ENCODE data around the gene RBFOX1. TPM values are rescaled to one million over a fixed set of nuclear protein-coding genes. Genes with fewer than 3 reads are reported as not detected.

The RBFOX1 gene
- total and polyA plus RNA-seq, 10 of the 15 experiments (the other 5 are each of a cell fraction or from before 2014, with no cell fraction given), result 0.87 TPM; not detected in 9

DNA sequence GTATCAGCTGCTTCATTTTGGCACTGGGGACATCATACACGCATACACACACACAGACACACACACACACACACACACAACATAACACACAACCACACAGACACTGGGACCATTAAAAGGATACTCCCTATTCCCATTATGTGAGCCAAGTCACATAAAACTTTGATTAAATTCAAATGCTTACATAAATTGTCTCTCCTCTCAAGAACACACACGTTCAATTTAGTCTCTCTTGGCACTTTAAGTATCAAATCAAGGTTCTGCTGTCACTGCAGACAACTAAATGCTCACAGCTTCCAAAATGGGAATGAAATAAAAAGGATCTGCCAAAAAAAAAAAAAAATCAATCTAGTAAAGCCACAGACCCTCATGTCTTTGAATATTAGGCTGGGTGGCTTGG, 184.9 kb downstream of the RBFOX1 start:
- in situ Hi-C loops (cut with MboI) (no loop called here), intact Hi-C loops (cut with micrococcal nuclease; ENCODE audit: unreplicated experiment) (no loop called here)
- Histone ChIP-seq H3K9me3 (replicated peaks; ENCODE audit: control insufficient read depth, insufficient read depth, low read length) (no peaks in the 10 kb centered on the region), H3K27me3 (replicated peaks in 1 of 2; ENCODE audit: control insufficient read depth in 2 of 2, insufficient read depth in 2 of 2, low read length in 1 of 2) (no peaks in the 10 kb centered on the region), H3K27ac (ENCODE audit: control insufficient read depth, insufficient read depth) (no peak overlapping the region), H3K4me2 (ENCODE audit: control insufficient read depth, insufficient read depth) (no peak overlapping the region), H3K36me3 (ENCODE audit: control insufficient read depth in 2 of 2, insufficient read depth in 2 of 2, low read length in 1 of 2) (no peaks in the 10 kb centered on the region), H3K4me1 (ENCODE audit: control insufficient read depth, insufficient read depth, low read length) (no peaks in the 10 kb centered on the region), H3K79me2 (ENCODE audit: control insufficient read depth, insufficient read depth, low read length) (no peaks in the 10 kb centered on the region), H3K9ac (ENCODE audit: control insufficient read depth, insufficient read depth, low read length) (no peak overlapping the region), H2AFZ (ENCODE audit: control insufficient read depth, low read depth, low read length) (no peak overlapping the region), H4K20me1 (ENCODE audit: control insufficient read depth, insufficient read depth) (no peaks in the 10 kb centered on the region), H3K4me3 (no peak overlapping the region)
- FAIRE-seq (no peak), DNase-seq (ENCODE audit: low read depth, low spot score) (no peak), ATAC-seq (no peak)
- TF ChIP-seq IRF5 (IDR thresholded peaks at IDR 0.05; ENCODE audit: borderline replicate concordance), result no peak
- no peak for TF ChIP-seq SPI1 (IDR thresholded peaks at IDR 0.05; ENCODE audit: borderline replicate concordance, insufficient read depth, low read depth, low read length)
- no peak for TF ChIP-seq NFXL1 (IDR thresholded peaks at IDR 0.05; ENCODE audit: borderline replicate concordance)
- TF ChIP-seq SIN3A (IDR thresholded peaks at IDR 0.05; ENCODE audit: low read depth, low read length), result no peak
- TF ChIP-seq FOS (IDR thresholded peaks at IDR 0.05; ENCODE audit: borderline replicate concordance, extremely low read depth, insufficient read length), result no peak
- no peak for TF ChIP-seq ZNF384 (IDR thresholded peaks at IDR 0.05; ENCODE audit: borderline replicate concordance, low read depth, low read length)
- TF ChIP-seq PML (IDR thresholded peaks at IDR 0.05; ENCODE audit: low read length), result no peak
- TF ChIP-seq TBL1XR1 (IDR thresholded peaks at IDR 0.05; ENCODE audit: low read depth, low read length), result no peak
- no peak for TF ChIP-seq RAD21 (IDR thresholded peaks at IDR 0.05; ENCODE audit: insufficient read depth, low read depth, low read length)
- TF ChIP-seq POU2F2 (IDR thresholded peaks at IDR 0.05; ENCODE audit: borderline replicate concordance, low read depth, low read length), result no peak
- no peak for TF ChIP-seq NR2C2 (IDR thresholded peaks at IDR 0.05; ENCODE audit: borderline replicate concordance, control insufficient read depth, insufficient read length, low read depth)
- TF ChIP-seq MLLT1 (IDR thresholded peaks at IDR 0.05), result no peak
- no peak for TF ChIP-seq KLF5 (IDR thresholded peaks at IDR 0.05; ENCODE audit: partially characterized antibody)
- TF ChIP-seq FOXM1 (IDR thresholded peaks at IDR 0.05; ENCODE audit: low read depth, low read length), result no peak
- no peak for TF ChIP-seq TCF7 (IDR thresholded peaks at IDR 0.05; ENCODE audit: borderline replicate concordance)
- TF ChIP-seq IRF4 (IDR thresholded peaks at IDR 0.05; ENCODE audit: low read depth, low read length), result no peak
- no peak for TF ChIP-seq YBX1 (IDR thresholded peaks at IDR 0.05)
- ChIA-PET CTCF (no interaction called here), RAD21 (ENCODE audit: unreplicated experiment) (no interaction called here), SMC1A (ENCODE audit: uncharacterized antibody, unreplicated experiment) (no interaction called here), POLR2A (no interaction called here)
- BruUV-seq (replicated peaks), result no TSS peak
- WGBS (ENCODE audit: insufficient coverage, insufficient replicate concordance, low lambda C conversion rate, missing lambda C conversion rate), result 11% methylated on average over 2 of the region's 2 CpGs

Data from GM12878 (cell line).